Adrenal gland (tissue), 5 donors: ENCODE data around the gene DSTYK.

Source experiments
- POLR2A ChIP-seq, 2 donors: fragments of 450-650 bp; IDR thresholded peaks; one replicate each; pipeline ENCODE4 v1.6.1; 2017; ENCODE audit warnings: antibody characterized with exemption in 2 of 2, mild to moderate bottlenecking in 2 of 2, moderate library complexity in 1 of 2
- TF ChIP-seq, protein P1 (sequence below), 6 experiments: fragments of 450-650 bp in 4 of 6; fragments of 200-600 bp in 2 of 6; sonication (generic) in 1 of 6; IDR thresholded peaks; 1 replicate in 5 of 6; 2 replicates in 1 of 6; pipeline versions ENCODE4 v1.5.1 to v1.8.0; 2016 to 2021; ENCODE audit warnings: antibody characterized with exemption in 6 of 6, mild to moderate bottlenecking in 2 of 6, moderate library complexity in 1 of 6
- donor health status: DM: no; HTN: no; CAD: no.

DNA sequence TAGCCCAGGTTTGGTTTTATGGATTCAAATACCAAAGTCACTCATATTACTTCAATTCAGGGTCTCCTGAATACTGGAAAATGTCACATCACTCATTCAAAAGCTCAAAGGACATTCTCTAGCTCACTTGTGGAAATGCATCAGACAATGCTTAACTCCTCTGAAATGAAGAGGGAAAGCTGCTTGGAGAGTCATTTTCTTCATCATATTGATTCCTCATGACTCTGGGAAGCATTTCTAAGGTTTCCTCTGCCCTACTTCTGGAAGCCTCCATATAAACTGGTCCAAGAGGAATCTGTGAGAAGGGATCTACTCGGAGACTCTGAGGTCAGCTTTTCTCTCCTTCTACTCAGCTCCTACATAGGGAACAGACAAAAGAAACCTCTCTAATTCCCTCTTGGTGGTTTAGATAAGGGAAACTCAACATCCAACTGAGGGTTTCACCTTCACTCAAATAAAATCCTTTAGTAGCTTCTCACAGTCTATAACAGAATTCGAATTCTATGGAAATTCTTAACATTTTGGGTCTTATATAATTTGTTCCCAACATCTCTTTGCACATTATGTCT is 53.4 kb downstream of the DSTYK start:
- TF ChIP-seq, protein P1, sequence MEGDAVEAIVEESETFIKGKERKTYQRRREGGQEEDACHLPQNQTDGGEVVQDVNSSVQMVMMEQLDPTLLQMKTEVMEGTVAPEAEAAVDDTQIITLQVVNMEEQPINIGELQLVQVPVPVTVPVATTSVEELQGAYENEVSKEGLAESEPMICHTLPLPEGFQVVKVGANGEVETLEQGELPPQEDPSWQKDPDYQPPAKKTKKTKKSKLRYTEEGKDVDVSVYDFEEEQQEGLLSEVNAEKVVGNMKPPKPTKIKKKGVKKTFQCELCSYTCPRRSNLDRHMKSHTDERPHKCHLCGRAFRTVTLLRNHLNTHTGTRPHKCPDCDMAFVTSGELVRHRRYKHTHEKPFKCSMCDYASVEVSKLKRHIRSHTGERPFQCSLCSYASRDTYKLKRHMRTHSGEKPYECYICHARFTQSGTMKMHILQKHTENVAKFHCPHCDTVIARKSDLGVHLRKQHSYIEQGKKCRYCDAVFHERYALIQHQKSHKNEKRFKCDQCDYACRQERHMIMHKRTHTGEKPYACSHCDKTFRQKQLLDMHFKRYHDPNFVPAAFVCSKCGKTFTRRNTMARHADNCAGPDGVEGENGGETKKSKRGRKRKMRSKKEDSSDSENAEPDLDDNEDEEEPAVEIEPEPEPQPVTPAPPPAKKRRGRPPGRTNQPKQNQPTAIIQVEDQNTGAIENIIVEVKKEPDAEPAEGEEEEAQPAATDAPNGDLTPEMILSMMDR (IDR thresholded peaks at IDR 0.05), result no peak
- no peak for TF ChIP-seq POLR2A (IDR thresholded peaks at IDR 0.05)
